KMS-11 (cell line): ENCODE data around the gene APBB1IP.
"Not testable (repeated sequence)": the region's sequence is repeated elsewhere in the genome, so short reads cannot be mapped to it uniquely, and the experiment has no call there.

Experiments
- H2AFZ ChIP-seq: fragments of 200-600 bp; sonication (generic); 2 replicates; pipeline ENCODE4 v1.6.1; 2016; ENCODE audit warnings: antibody characterized with exemption, mixed run types, low read depth
- H3K27ac ChIP-seq: fragments of 200-600 bp; sonication (generic); 2 replicates; pipeline ENCODE4 v1.6.1; 2016; ENCODE audit warnings: mild to moderate bottlenecking, mixed run types
- H3K27me3 ChIP-seq: fragments of 200-600 bp; sonication (generic); 2 replicates; pipeline ENCODE4 v1.6.1; 2017; ENCODE audit warnings: mild to moderate bottlenecking, low read depth, mixed run types, moderate library complexity; ENCODE audit not compliant: insufficient read depth
- H3K36me3 ChIP-seq: fragments of 200-600 bp; sonication (generic); 2 replicates; pipeline ENCODE4 v1.6.1; 2017; ENCODE audit warnings: mild to moderate bottlenecking, mixed run types; ENCODE audit not compliant: insufficient read depth
- H3K4me1 ChIP-seq: fragments of 200-600 bp; sonication (generic); 2 replicates; pipeline ENCODE4 v1.6.1; 2016; ENCODE audit warnings: mild to moderate bottlenecking, low read depth, mixed run types; ENCODE audit not compliant: poor library complexity, severe bottlenecking
- H3K4me2 ChIP-seq: fragments of 200-600 bp; sonication (generic); 2 replicates; pipeline ENCODE4 v1.7.0; 2016; ENCODE audit warnings: mild to moderate bottlenecking, mixed run types
- H3K4me3 ChIP-seq: fragments of 200-600 bp; sonication (generic); IDR thresholded peaks from 2 replicates; pipeline ENCODE4 v1.6.1; 2017; ENCODE audit warnings: low read depth, low read length, mixed read lengths; ENCODE audit not compliant: insufficient read depth
- H3K79me2 ChIP-seq: fragments of 200-600 bp; sonication (generic); 2 replicates; pipeline ENCODE4 v1.6.1; 2016; ENCODE audit warnings: low read depth, mixed run types; ENCODE audit not compliant: insufficient read depth
- H3K9ac ChIP-seq: fragments of 200-600 bp; sonication (generic); 2 replicates; pipeline ENCODE4 v1.6.1; 2016; ENCODE audit warnings: mild to moderate bottlenecking, mixed run types
- H4K20me1 ChIP-seq: fragments of 200-600 bp; sonication (generic); 2 replicates; pipeline ENCODE4 v1.6.1; 2016; ENCODE audit warnings: mild to moderate bottlenecking, mixed run types; ENCODE audit not compliant: insufficient read depth
- TF ChIP-seq, protein P1 (sequence below): fragments of 200-600 bp; sonication (generic); conservative IDR thresholded peaks from 2 replicates; pipeline ENCODE4 v1.6.1; 2017; ENCODE audit warnings: low read depth, mild to moderate bottlenecking, antibody characterized with exemption, low read length, moderate library complexity, mixed read lengths

Gene APBB1IP

DNA sequence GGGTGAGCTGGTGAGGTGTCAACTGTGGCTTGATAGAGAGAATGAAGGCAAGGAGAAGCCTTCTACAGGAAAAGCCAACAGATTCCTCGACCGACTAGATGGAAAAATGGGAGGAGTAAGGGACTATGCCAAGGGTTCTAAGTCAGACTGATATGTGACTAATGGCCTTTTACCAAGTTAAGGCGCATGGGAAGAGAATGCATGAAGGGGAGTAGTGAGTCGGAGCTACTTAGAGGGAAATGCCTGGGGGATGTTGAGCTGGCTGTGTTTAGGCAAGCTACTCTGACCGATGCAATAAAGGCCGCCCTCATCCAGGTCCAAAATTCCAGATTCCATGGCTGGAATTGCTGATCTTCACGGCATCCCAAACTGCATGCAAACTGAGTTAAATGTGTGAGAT, 48.2 kb downstream of the APBB1IP start:
- Histone ChIP-seq H2AFZ (no peak overlapping the region), H3K27me3 (no peaks in the 10 kb centered on the region), H3K4me1 (no peaks in the 10 kb centered on the region), H3K36me3 (no peaks in the 10 kb centered on the region), H3K4me2 (no peak overlapping the region), H3K79me2 (no peaks in the 10 kb centered on the region), H3K27ac (no peak overlapping the region), H4K20me1 (no peaks in the 10 kb centered on the region), H3K4me3 (no peak overlapping the region), H3K9ac (no peak overlapping the region)
- TF ChIP-seq, protein P1, sequence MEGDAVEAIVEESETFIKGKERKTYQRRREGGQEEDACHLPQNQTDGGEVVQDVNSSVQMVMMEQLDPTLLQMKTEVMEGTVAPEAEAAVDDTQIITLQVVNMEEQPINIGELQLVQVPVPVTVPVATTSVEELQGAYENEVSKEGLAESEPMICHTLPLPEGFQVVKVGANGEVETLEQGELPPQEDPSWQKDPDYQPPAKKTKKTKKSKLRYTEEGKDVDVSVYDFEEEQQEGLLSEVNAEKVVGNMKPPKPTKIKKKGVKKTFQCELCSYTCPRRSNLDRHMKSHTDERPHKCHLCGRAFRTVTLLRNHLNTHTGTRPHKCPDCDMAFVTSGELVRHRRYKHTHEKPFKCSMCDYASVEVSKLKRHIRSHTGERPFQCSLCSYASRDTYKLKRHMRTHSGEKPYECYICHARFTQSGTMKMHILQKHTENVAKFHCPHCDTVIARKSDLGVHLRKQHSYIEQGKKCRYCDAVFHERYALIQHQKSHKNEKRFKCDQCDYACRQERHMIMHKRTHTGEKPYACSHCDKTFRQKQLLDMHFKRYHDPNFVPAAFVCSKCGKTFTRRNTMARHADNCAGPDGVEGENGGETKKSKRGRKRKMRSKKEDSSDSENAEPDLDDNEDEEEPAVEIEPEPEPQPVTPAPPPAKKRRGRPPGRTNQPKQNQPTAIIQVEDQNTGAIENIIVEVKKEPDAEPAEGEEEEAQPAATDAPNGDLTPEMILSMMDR, result no peak

DNA sequence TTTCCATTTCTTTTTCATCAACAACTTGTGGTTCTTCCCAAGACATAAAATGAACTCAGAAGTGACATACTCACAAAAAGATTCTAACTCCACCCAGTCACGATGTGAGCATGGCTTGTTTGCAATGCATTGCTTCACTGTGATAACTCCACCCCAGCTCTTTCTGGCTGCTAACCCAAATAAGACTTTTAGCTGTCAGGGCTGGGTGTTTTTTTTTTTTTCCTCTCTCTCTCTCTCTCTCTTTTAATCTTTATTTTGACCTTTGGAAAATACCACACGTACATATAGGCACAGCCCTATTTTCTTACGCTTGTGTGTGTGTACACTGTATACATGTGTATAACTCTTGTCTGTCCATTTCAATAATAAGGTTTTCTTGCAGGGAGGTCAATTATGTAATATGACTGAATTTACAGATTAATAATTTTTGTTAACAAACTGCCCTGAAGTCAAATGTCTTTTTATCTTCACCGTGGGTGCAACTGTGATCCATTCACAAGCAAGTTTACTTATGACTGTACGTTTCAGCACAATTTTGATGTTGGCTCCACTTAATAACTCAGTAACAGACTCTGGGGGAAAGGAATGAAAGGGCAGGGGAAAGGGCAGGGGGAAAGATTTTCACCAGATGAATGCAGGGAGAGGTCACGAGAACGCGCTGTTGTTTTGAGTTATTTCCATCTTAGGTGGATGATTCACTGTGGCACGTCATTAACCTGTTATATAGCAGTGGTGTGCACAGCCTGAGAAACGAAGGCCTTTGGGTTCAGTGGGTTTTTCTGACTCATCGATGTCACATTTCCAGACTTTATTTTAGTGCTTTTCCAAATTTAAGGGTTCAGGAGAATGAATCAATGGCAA, 49.1 kb downstream of the APBB1IP start:
- Histone ChIP-seq H3K4me3 (no peak overlapping the region), H3K79me2 (no peaks in the 10 kb centered on the region), H3K4me1 (no peaks in the 10 kb centered on the region), H3K27ac (no peak overlapping the region), H2AFZ (no peak overlapping the region), H3K4me2 (no peak overlapping the region), H3K9ac (no peak overlapping the region), H3K27me3 (no peaks in the 10 kb centered on the region), H3K36me3 (no peaks in the 10 kb centered on the region), H4K20me1 (no peaks in the 10 kb centered on the region)
- TF ChIP-seq, protein P1, result no peak

DNA sequence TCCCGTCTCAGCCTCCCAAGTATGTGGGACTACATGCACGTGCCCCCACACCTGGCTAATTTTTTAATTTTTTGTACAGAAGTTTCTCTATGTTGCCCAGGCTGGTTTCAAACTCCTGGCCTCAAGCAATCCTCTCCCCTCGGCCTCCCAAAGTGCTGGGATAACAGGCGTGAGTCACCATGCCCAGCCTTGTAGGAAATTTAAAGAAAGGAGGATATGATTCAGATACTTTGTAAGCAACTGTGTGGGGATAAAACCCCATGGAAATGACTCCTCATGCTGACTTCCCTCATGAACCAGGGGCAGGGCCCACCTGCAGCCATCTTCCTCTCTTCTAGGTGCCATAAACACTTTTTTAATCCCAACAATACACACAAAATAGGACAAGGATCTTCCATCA, 50.2 kb downstream of the APBB1IP start:
- H3K4me3 ChIP-seq, result no peak overlapping the region
- TF ChIP-seq, protein P1, result no peak
- H4K20me1 ChIP-seq, result no peaks in the 10 kb centered on the region
- no peaks in the 10 kb centered on the region for H3K36me3 ChIP-seq
- H3K9ac ChIP-seq, result no peak overlapping the region
- H3K4me2 ChIP-seq, result no peak overlapping the region
- H2AFZ ChIP-seq, result no peak overlapping the region
- no peaks in the 10 kb centered on the region for H3K79me2 ChIP-seq
- no peaks in the 10 kb centered on the region for H3K27me3 ChIP-seq
- no peak overlapping the region for H3K27ac ChIP-seq
- H3K4me1 ChIP-seq, result no peaks in the 10 kb centered on the region

DNA sequence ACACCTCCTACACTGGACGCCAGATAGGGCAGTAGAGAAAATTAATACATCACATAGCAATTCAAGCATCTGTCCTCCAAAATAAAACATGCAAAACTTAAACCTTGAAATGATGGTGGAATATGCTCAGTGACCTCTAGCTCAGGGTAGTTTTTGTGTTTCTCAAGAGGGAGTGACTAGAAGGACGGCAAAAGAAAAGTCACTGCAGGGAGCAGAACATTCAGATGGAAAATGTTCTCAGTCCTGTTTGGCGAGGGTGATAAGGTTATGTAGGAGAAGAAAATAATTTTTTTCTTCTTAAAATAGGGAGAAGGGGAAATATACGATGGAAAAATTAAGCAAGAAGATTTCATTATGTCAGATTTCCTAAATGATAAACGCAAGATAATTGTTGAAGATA, 50.9 kb downstream of the APBB1IP start:
- Histone ChIP-seq H3K79me2 (no peaks in the 10 kb centered on the region), H3K36me3 (no peaks in the 10 kb centered on the region), H3K4me3 (no peak overlapping the region), H3K4me1 (no peaks in the 10 kb centered on the region), H3K4me2 (no peak overlapping the region), H2AFZ (no peak overlapping the region), H3K9ac (no peak overlapping the region), H4K20me1 (no peaks in the 10 kb centered on the region), H3K27me3 (no peaks in the 10 kb centered on the region), H3K27ac (no peak overlapping the region)
- TF ChIP-seq, protein P1, result no peak

DNA sequence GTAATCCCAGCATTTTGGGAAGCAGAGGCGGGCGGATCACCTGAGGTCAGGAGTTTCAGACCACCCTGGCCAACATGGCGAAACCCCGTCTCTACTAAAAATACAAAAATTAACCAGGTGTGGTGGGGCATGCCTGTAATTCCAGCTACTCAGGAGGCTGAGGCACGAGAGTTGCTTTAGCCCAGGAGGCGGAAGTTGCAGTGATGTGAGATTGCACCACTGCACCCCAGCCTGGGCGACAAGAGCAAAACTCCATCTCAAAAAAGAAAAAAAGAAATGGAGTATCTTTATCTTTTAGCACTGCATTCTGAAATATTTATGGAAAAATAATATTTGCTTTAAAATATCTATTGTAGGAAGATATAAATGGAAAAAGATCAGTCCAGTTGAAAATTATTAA, 52.2 kb downstream of the APBB1IP start:
- H3K79me2 ChIP-seq, H3K4me1 ChIP-seq, H2AFZ ChIP-seq, H3K4me2 ChIP-seq, H4K20me1 ChIP-seq, H3K27ac ChIP-seq, H3K9ac ChIP-seq, H3K27me3 ChIP-seq, H3K4me3 ChIP-seq, H3K36me3 ChIP-seq: not testable (repeated sequence)
